ENCODE measurements around the gene CLCF1.

Gene CLCF1

GRCh38 chr11:67395555-67396258 lies 22.3 kb upstream of the CLCF1 start:
- DNase-seq (ENCODE audit: low spot score): no peak

- DNase-seq (ENCODE audit: low spot score): no peak
These were observed 20.6 kb upstream of the CLCF1 start for GRCh38 chr11:67393990-67394389.

- no peak for DNase-seq (ENCODE audit: low spot score)
These were observed 20.0 kb upstream of the CLCF1 start for GRCh38 chr11:67393437-67393836.

GRCh38 chr11:67392183-67392715 lies 18.9 kb upstream of the CLCF1 start:
- DNase-seq (ENCODE audit: low spot score): no peak

- peak; percentile 92 for DNase-seq (ENCODE audit: low spot score)
These were observed 18.1 kb upstream of the CLCF1 start, which contains the start of gene RAD9A for GRCh38 chr11:67391304-67392182. Gene RAD9A (plus strand): TSS chr11:67391986. CDS start chr11:67392045, 59 bp downstream.

GRCh38 chr11:67390947-67391303 lies 17.5 kb upstream of the CLCF1 start:
- DNase-seq (ENCODE audit: low spot score): no peak

GRCh38 chr11:67389477-67389876 lies 16.1 kb upstream of the CLCF1 start:
- no peak for DNase-seq (ENCODE audit: low spot score)

GRCh38 chr11:67387518-67387917 lies 14.1 kb upstream of the CLCF1 start:
- DNase-seq (ENCODE audit: low spot score): no peak

GRCh38 chr11:67387069-67387468 lies 13.7 kb upstream of the CLCF1 start:
- no peak for DNase-seq (ENCODE audit: low spot score)

- DNase-seq (ENCODE audit: low spot score): peak; percentile 74
These were observed 11.5 kb upstream of the CLCF1 start for GRCh38 chr11:67384851-67385366.

GRCh38 chr11:67382276-67383136 lies 9.1 kb upstream of the CLCF1 start:
- peak; percentile 74 for DNase-seq (ENCODE audit: low spot score)

- DNase-seq (ENCODE audit: low spot score): no peak
These were observed 8.0 kb upstream of the CLCF1 start for GRCh38 chr11:67381244-67381972.

GRCh38 chr11:67379061-67380058 lies 6.0 kb upstream of the CLCF1 start:
- DNase-seq (ENCODE audit: low spot score): no peak

GRCh38 chr11:67378544-67378943 lies 5.1 kb upstream of the CLCF1 start:
- DNase-seq (ENCODE audit: low spot score): no peak

- DNase-seq (ENCODE audit: low spot score): no peak
These were observed 3.7 kb upstream of the CLCF1 start for GRCh38 chr11:67376873-67377808.

- DNase-seq (ENCODE audit: low spot score): no peak
These were observed 2.8 kb upstream of the CLCF1 start for GRCh38 chr11:67376063-67376820.

- no peak for DNase-seq (ENCODE audit: low spot score)
These were observed 2.1 kb upstream of the CLCF1 start for GRCh38 chr11:67375320-67376055.

Measured in globus pallidus (tissue), 1 donor.